Measurements from ENCODE around the gene COL6A5. TPM values are rescaled to one million over a fixed set of nuclear protein-coding genes. Genes with fewer than 3 reads are reported as not detected.

The COL6A5 gene
- total RNA-seq, 1 donor from 2014 or later, result 0.07 TPM

GRCh38 chr3:130507746-130508145, 162.3 kb downstream of the COL6A5 start:
- Mint-ChIP-seq H3K4me3 (no peak overlapping the region), H3K9me3 (no peaks in the 10 kb centered on the region), H3K27ac (no peak overlapping the region), H3K36me3 (no peaks in the 10 kb centered on the region), H3K4me1 (peaks cover 10% of the 10 kb centered on the region), H3K27me3 (ENCODE audit: low read depth) (peaks cover 11% of the 10 kb centered on the region)
- TF ChIP-seq CTCF (IDR thresholded peaks at IDR 0.05; ENCODE audit: unreplicated experiment), result no peak
- DNase-seq (ENCODE audit: low spot score in 2 of 2, unreplicated experiment in 2 of 2), result no peak

GRCh38 chr3:130509008-130509407, 163.5 kb downstream of the COL6A5 start:
- Mint-ChIP-seq H3K9me3 (peaks cover 5% of the 10 kb centered on the region), H3K27me3 (ENCODE audit: low read depth) (peaks cover 12% of the 10 kb centered on the region), H3K36me3 (no peaks in the 10 kb centered on the region), H3K4me3 (no peak overlapping the region), H3K4me1 (peaks cover 10% of the 10 kb centered on the region), H3K27ac (peak overlapping the region; percentile 51)
- DNase-seq (ENCODE audit: low spot score in 2 of 2, unreplicated experiment in 2 of 2), result no peak
- TF ChIP-seq CTCF (IDR thresholded peaks at IDR 0.05; ENCODE audit: unreplicated experiment), result no peak

GRCh38 chr3:130514681-130515080, 169.2 kb downstream of the COL6A5 start:
- peaks cover 10% of the 10 kb centered on the region for H3K9me3 Mint-ChIP-seq
- H3K4me3 Mint-ChIP-seq, result no peak overlapping the region
- H3K27me3 Mint-ChIP-seq (ENCODE audit: low read depth), result peaks cover 50% of the 10 kb centered on the region
- peaks cover 9% of the 10 kb centered on the region for H3K4me1 Mint-ChIP-seq
- H3K36me3 Mint-ChIP-seq, result no peaks in the 10 kb centered on the region
- TF ChIP-seq CTCF (IDR thresholded peaks at IDR 0.05; ENCODE audit: unreplicated experiment), result no peak
- no peak overlapping the region for H3K27ac Mint-ChIP-seq
- DNase-seq (ENCODE audit: low spot score in 2 of 2, unreplicated experiment in 2 of 2), result no peak

GRCh38 chr3:130515755-130516154, 170.3 kb downstream of the COL6A5 start:
- no peak for TF ChIP-seq CTCF (IDR thresholded peaks at IDR 0.05; ENCODE audit: unreplicated experiment)
- Mint-ChIP-seq H3K9me3 (peaks cover 10% of the 10 kb centered on the region), H3K4me1 (peaks cover 12% of the 10 kb centered on the region), H3K36me3 (no peaks in the 10 kb centered on the region), H3K27ac (no peak overlapping the region), H3K4me3 (no peak overlapping the region), H3K27me3 (ENCODE audit: low read depth) (peaks cover 49% of the 10 kb centered on the region)
- no peak for DNase-seq (ENCODE audit: low spot score in 2 of 2, unreplicated experiment in 2 of 2)

- Mint-ChIP-seq H3K36me3 (no peaks in the 10 kb centered on the region), H3K4me1 (peaks cover 12% of the 10 kb centered on the region), H3K4me3 (peak within 1 kb of the TSS; percentile 79), H3K27ac (peak within 1 kb of the TSS; percentile 70), H3K27me3 (ENCODE audit: low read depth) (peaks cover 46% of the 10 kb centered on the region), H3K9me3 (peaks cover 10% of the 10 kb centered on the region)
- peak in 1 of 2 experiments; percentile 50 for DNase-seq (ENCODE audit: low spot score in 2 of 2, unreplicated experiment in 2 of 2)
- no peak for TF ChIP-seq CTCF (IDR thresholded peaks at IDR 0.05; ENCODE audit: unreplicated experiment)
Observed at GRCh38 chr3:130516645-130517512, 171.4 kb downstream of the COL6A5 start, which contains the start of gene COL6A6. TSS of gene COL6A6 (plus strand) at chr3:130517177. CDS start at chr3:130560365, 43,188 bp downstream.
